Mesendoderm (in vitro differentiated cells): Measurements from ENCODE around the gene SPTBN1.

Experiments
- DNase-seq: peaks from one replicate; pipeline ENCODE4 v3.0.0; 2013
- H2AK5ac ChIP-seq: 2 replicates; pipeline ENCODE4 v1.6.1; 2013; ENCODE audit warnings: low read length, inconsistent platforms
- H2BK120ac ChIP-seq: 2 replicates; pipeline ENCODE4 v1.6.1; 2013; ENCODE audit warnings: low read depth, mild to moderate bottlenecking, low read length, moderate library complexity, mixed read lengths
- H2BK15ac ChIP-seq: replicated peaks from 2 replicates; pipeline ENCODE4 v1.6.1; 2013; ENCODE audit warnings: low read depth, mild to moderate bottlenecking, moderate library complexity
- H2BK5ac ChIP-seq: 2 replicates; pipeline ENCODE4 v1.6.1; 2013; ENCODE audit warnings: low read length, inconsistent platforms
- H3K18ac ChIP-seq: 2 replicates; pipeline ENCODE4 v1.6.1; 2013; ENCODE audit warnings: mild to moderate bottlenecking, low read length, mixed read lengths
- H3K23ac ChIP-seq: one replicate; pipeline ENCODE4 v1.6.1; 2013; ENCODE audit warnings: low read length
- H3K27ac ChIP-seq: 2 replicates; pipeline ENCODE4 v1.5.1; 2013; ENCODE audit warnings: low read depth, mild to moderate bottlenecking, inconsistent platforms, low read length, moderate library complexity
- H3K27me3 ChIP-seq: 2 replicates; pipeline ENCODE4 v1.6.1; 2013; ENCODE audit warnings: low read length, control low read depth, mild to moderate bottlenecking, inconsistent platforms; ENCODE audit not compliant: insufficient read depth, poor library complexity
- H3K36me3 ChIP-seq: 2 replicates; pipeline ENCODE4 v1.6.1; 2013; ENCODE audit warnings: low read length, inconsistent platforms; ENCODE audit not compliant: control insufficient read depth, insufficient read depth
- H3K4ac ChIP-seq: one replicate; pipeline ENCODE4 v1.6.1; 2013; ENCODE audit warnings: low read depth, mild to moderate bottlenecking, low read length, moderate library complexity
- H3K4me1 ChIP-seq: 2 replicates; pipeline ENCODE4 v1.6.1; 2013; ENCODE audit warnings: low read depth, low read length, inconsistent platforms; ENCODE audit not compliant: control insufficient read depth
- H3K4me2 ChIP-seq: 2 replicates; pipeline ENCODE4 v1.6.1; 2013; ENCODE audit warnings: low read length
- H3K4me3 ChIP-seq: 2 replicates; pipeline ENCODE4 v1.5.1; 2013; ENCODE audit warnings: mild to moderate bottlenecking, low read length
- H3K56ac ChIP-seq: one replicate; pipeline ENCODE4 v1.6.1; 2013; ENCODE audit warnings: low read length
- H3K79me1 ChIP-seq: 2 replicates; pipeline ENCODE4 v1.6.1; 2013; ENCODE audit warnings: low read length, inconsistent platforms
- H3K79me2 ChIP-seq: 2 replicates; pipeline ENCODE4 v1.6.1; 2013; ENCODE audit warnings: mild to moderate bottlenecking, low read length; ENCODE audit not compliant: control insufficient read depth, insufficient read depth
- H3K9ac ChIP-seq: 2 replicates; pipeline ENCODE4 v1.6.1; 2013; ENCODE audit warnings: low read length, inconsistent platforms
- H4K5ac ChIP-seq: one replicate; pipeline ENCODE4 v1.6.1; 2013; ENCODE audit warnings: low read length
- H4K8ac ChIP-seq: one replicate; pipeline ENCODE4 v1.6.1; 2013; ENCODE audit warnings: low read depth, mild to moderate bottlenecking, control low read depth, low read length, moderate library complexity
- WGBS: extraction: QIAGEN DNeasy Blood & Tissue Kit; methylation state at CpG from one replicate; pipeline ENCODE4 v1.1.7; 2013; ENCODE audit warnings: low lambda C conversion rate, missing lambda C conversion rate; ENCODE audit not compliant: insufficient coverage; ENCODE audit errors: extremely low coverage; 5-methylcytosine and 5-hydroxymethylcytosine counted together

Gene SPTBN1

GRCh38 chr2:54546923-54547720 is 91.0 kb downstream of the SPTBN1 start:
- no peak overlapping the region for H3K56ac ChIP-seq
- no peaks in the 10 kb centered on the region for H3K36me3 ChIP-seq
- H4K8ac ChIP-seq: no peak overlapping the region
- no peak overlapping the region for H2BK120ac ChIP-seq
- no peak overlapping the region for H2BK15ac ChIP-seq
- H2AK5ac ChIP-seq: no peak overlapping the region
- no peak overlapping the region for H3K4me2 ChIP-seq
- no peak for DNase-seq
- no peak overlapping the region for H3K9ac ChIP-seq
- H3K4me3 ChIP-seq: no peak overlapping the region
- no peaks in the 10 kb centered on the region for H3K79me2 ChIP-seq
- no peak overlapping the region for H3K18ac ChIP-seq
- 100% methylated on average over 2 of the region's 5 CpGs for WGBS
- peaks cover 1% of the 10 kb centered on the region for H3K79me1 ChIP-seq
- H3K4me1 ChIP-seq: peaks cover 11% of the 10 kb centered on the region
- no peak overlapping the region for H2BK5ac ChIP-seq
- no peaks in the 10 kb centered on the region for H3K27me3 ChIP-seq
- H3K4ac ChIP-seq: no peak overlapping the region
- H3K23ac ChIP-seq: no peak overlapping the region
- H3K27ac ChIP-seq: no peak overlapping the region
- H4K5ac ChIP-seq: no peak overlapping the region

GRCh38 chr2:54549430-54549829 is 93.3 kb downstream of the SPTBN1 start:
- Histone ChIP-seq H3K79me1 (peaks cover 3% of the 10 kb centered on the region), H4K5ac (no peak overlapping the region), H3K18ac (no peak overlapping the region), H3K36me3 (no peaks in the 10 kb centered on the region), H3K79me2 (no peaks in the 10 kb centered on the region), H3K4ac (no peak overlapping the region), H3K23ac (no peak overlapping the region), H2BK5ac (no peak overlapping the region), H2BK15ac (no peak overlapping the region), H2AK5ac (no peak overlapping the region), H3K56ac (no peak overlapping the region), H2BK120ac (no peak overlapping the region), H3K27ac (no peak overlapping the region), H3K9ac (no peak overlapping the region), H3K4me1 (peaks cover 11% of the 10 kb centered on the region), H3K4me2 (no peak overlapping the region), H3K27me3 (no peaks in the 10 kb centered on the region), H4K8ac (no peak overlapping the region), H3K4me3 (no peak overlapping the region)
- DNase-seq: no peak
- WGBS: no CpG with 5 or more reads among the region's 3 CpGs

- peaks cover 11% of the 10 kb centered on the region for H3K4me1 ChIP-seq
- H3K79me1 ChIP-seq: peaks cover 3% of the 10 kb centered on the region
- H2BK5ac ChIP-seq: no peak overlapping the region
- no peak for DNase-seq
- WGBS: no CpG with 5 or more reads among the region's 4 CpGs
- H3K4me3 ChIP-seq: no peak overlapping the region
- H3K4ac ChIP-seq: no peak overlapping the region
- no peak overlapping the region for H3K4me2 ChIP-seq
- no peak overlapping the region for H4K8ac ChIP-seq
- H3K27ac ChIP-seq: no peak overlapping the region
- H3K27me3 ChIP-seq: no peaks in the 10 kb centered on the region
- no peaks in the 10 kb centered on the region for H3K36me3 ChIP-seq
- no peaks in the 10 kb centered on the region for H3K79me2 ChIP-seq
- H3K56ac ChIP-seq: no peak overlapping the region
- no peak overlapping the region for H2BK120ac ChIP-seq
- no peak overlapping the region for H4K5ac ChIP-seq
- no peak overlapping the region for H2AK5ac ChIP-seq
- no peak overlapping the region for H3K18ac ChIP-seq
- no peak overlapping the region for H3K23ac ChIP-seq
- no peak overlapping the region for H2BK15ac ChIP-seq
- no peak overlapping the region for H3K9ac ChIP-seq
Measured at GRCh38 chr2:54549917-54550518, 93.9 kb downstream of the SPTBN1 start.

- Histone ChIP-seq H3K36me3 (no peaks in the 10 kb centered on the region), H3K27me3 (no peaks in the 10 kb centered on the region), H3K4me1 (peaks cover 11% of the 10 kb centered on the region), H2BK120ac (no peak overlapping the region), H3K4ac (no peak overlapping the region), H3K79me1 (peaks cover 5% of the 10 kb centered on the region), H2BK15ac (no peak overlapping the region), H3K9ac (no peak overlapping the region), H3K27ac (no peak overlapping the region), H3K56ac (no peak overlapping the region), H2AK5ac (no peak overlapping the region), H4K5ac (no peak overlapping the region), H3K79me2 (no peaks in the 10 kb centered on the region), H4K8ac (no peak overlapping the region), H2BK5ac (no peak overlapping the region), H3K4me2 (no peak overlapping the region), H3K4me3 (no peak overlapping the region), H3K18ac (no peak overlapping the region), H3K23ac (no peak overlapping the region)
- DNase-seq: no peak
- no CpG with 5 or more reads among the region's 3 CpGs for WGBS
Measured at GRCh38 chr2:54550547-54550946, 94.4 kb downstream of the SPTBN1 start.

- DNase-seq: peak; percentile 56
Measured at GRCh38 chr2:54551123-54551756, 95.1 kb downstream of the SPTBN1 start.

More at GRCh38 chr2:54551123-54551756, 95.1 kb downstream of the SPTBN1 start:
- no peak overlapping the region for H2BK15ac ChIP-seq
- H3K79me1 ChIP-seq: peaks cover 6% of the 10 kb centered on the region
- H3K36me3 ChIP-seq: no peaks in the 10 kb centered on the region
- H3K56ac ChIP-seq: peak overlapping the region; percentile 25
- WGBS: no CpG with 5 or more reads among the region's 4 CpGs
- H3K27me3 ChIP-seq: no peaks in the 10 kb centered on the region
- H3K79me2 ChIP-seq: no peaks in the 10 kb centered on the region
- no peak overlapping the region for H3K4me2 ChIP-seq
- no peak overlapping the region for H2BK5ac ChIP-seq
- no peak overlapping the region for H4K5ac ChIP-seq
- no peak overlapping the region for H3K18ac ChIP-seq
- peaks cover 11% of the 10 kb centered on the region for H3K4me1 ChIP-seq
- no peak overlapping the region for H2AK5ac ChIP-seq
- no peak overlapping the region for H2BK120ac ChIP-seq
- H3K4me3 ChIP-seq: no peak overlapping the region
- H3K27ac ChIP-seq: no peak overlapping the region
- no peak overlapping the region for H3K23ac ChIP-seq
- no peak overlapping the region for H3K4ac ChIP-seq
- H3K9ac ChIP-seq: no peak overlapping the region
- H4K8ac ChIP-seq: no peak overlapping the region
